SK-N-SH treated with all-trans-retinoic acid at 6 μM for 48 hours (cell line): ENCODE results near the gene LCAT.

Experiments used
- ARNTL ChIP-seq: fragments of 450-650 bp; formaldehyde crosslinking; IDR thresholded peaks from 2 replicates; pipeline ENCODE4 v1.5.0; 2020; ENCODE audit warnings: low read depth, mild to moderate bottlenecking, moderate library complexity, borderline replicate concordance
- BACH2 ChIP-seq: fragments of 250-450 bp; sonication (Bioruptor Pico); IDR thresholded peaks from 2 replicates; pipeline ENCODE4 v1.9.0; 2021; ENCODE audit warnings: mild to moderate bottlenecking, borderline replicate concordance
- GLIS3 ChIP-seq: fragments of 250-450 bp; sonication (Bioruptor Pico); IDR thresholded peaks from 2 replicates; pipeline ENCODE4 v1.5.0; 2020; ENCODE audit warnings: mild to moderate bottlenecking, moderate library complexity
- RARB ChIP-seq: fragments of 250-450 bp; sonication (Bioruptor Pico); IDR thresholded peaks from 2 replicates; pipeline ENCODE4 v1.8.0; 2021; ENCODE audit warnings: mild to moderate bottlenecking, moderate library complexity
- ZFP3 ChIP-seq: fragments of 250-450 bp; sonication (Bioruptor Pico); IDR thresholded peaks from 2 replicates; pipeline ENCODE4 v1.5.0; 2020; ENCODE audit warnings: mild to moderate bottlenecking, moderate library complexity
- ZFP30 ChIP-seq: fragments of 450-650 bp; formaldehyde crosslinking; IDR thresholded peaks from 2 replicates; pipeline ENCODE4 v1.5.0; 2022; ENCODE audit warnings: mild to moderate bottlenecking, moderate library complexity
- ZNF565 ChIP-seq: fragments of 450-650 bp; formaldehyde crosslinking; conservative IDR thresholded peaks from 2 replicates; pipeline ENCODE4 v1.5.0; 2020; ENCODE audit warnings: low read depth, mild to moderate bottlenecking, moderate library complexity
- TF ChIP-seq, protein P1 (sequence below): fragments of 250-450 bp; sonication (Bioruptor Pico); IDR thresholded peaks from 2 replicates; pipeline ENCODE4 v1.5.1; 2020; ENCODE audit warnings: low read depth, mild to moderate bottlenecking, moderate library complexity
- TF ChIP-seq, protein P2 (sequence below): fragments of 250-450 bp; sonication (Bioruptor Pico); IDR thresholded peaks from 2 replicates; pipeline ENCODE4 v1.8.0; 2020; ENCODE audit warnings: mild to moderate bottlenecking, moderate library complexity, borderline replicate concordance
- TF ChIP-seq, protein P3 (sequence below): fragments of 250-450 bp; sonication (Bioruptor Pico); IDR thresholded peaks from 2 replicates; pipeline ENCODE4 v1.5.1; 2021; ENCODE audit warnings: mild to moderate bottlenecking, moderate library complexity

DNA sequence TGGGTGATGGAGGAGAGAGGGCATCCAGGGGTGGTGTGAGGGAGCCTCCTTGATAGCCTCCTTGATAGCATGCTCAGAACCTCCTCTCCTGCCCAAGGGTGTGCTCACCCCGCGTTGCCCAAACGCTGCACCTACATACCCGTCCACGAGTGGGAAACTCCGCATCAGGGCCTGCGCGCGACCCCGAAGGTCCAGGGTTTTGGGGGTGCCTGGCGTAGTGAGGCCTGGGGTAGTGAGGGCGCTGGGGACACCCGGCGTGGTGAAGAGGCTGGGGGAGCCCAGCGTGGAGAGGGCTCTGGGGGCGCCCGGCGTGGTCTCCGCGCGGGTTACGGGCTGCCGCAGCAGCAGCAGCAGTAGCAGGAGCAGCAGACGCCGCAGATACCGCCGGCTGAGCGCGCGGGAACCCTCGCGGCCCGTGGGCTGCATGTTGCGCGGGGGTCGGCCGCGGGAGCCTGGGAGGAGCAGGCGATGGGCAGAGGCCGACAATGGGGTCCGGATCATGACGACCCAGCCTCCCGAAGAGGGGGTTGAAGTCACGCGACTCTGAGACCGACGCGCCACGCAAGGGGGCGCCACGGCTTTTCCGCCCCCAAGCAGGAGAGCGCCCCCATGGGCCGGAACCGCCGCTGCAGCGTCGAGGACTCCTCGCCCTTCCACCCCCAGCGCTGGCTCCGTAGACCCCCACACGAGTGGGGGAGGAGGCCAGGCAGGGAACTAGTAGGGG, 36.2 kb upstream of the LCAT start, which contains the start of gene DPEP3:
- TF ChIP-seq, protein P1, sequence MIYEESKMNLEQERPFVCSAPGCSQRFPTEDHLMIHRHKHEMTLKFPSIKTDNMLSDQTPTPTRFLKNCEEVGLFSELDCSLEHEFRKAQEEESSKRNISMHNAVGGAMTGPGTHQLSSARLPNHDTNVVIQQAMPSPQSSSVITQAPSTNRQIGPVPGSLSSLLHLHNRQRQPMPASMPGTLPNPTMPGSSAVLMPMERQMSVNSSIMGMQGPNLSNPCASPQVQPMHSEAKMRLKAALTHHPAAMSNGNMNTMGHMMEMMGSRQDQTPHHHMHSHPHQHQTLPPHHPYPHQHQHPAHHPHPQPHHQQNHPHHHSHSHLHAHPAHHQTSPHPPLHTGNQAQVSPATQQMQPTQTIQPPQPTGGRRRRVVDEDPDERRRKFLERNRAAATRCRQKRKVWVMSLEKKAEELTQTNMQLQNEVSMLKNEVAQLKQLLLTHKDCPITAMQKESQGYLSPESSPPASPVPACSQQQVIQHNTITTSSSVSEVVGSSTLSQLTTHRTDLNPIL: no peak
- TF ChIP-seq GLIS3 (CRISPR knock-in tag) (no peak), ZFP30 (CRISPR knock-in tag) (no peak), ZFP3 (CRISPR knock-in tag) (no peak), RARB (CRISPR knock-in tag) (no peak), ARNTL (CRISPR knock-in tag) (no peak), BACH2 (no peak), ZNF565 (CRISPR knock-in tag) (no peak)
- TF ChIP-seq, protein P2, sequence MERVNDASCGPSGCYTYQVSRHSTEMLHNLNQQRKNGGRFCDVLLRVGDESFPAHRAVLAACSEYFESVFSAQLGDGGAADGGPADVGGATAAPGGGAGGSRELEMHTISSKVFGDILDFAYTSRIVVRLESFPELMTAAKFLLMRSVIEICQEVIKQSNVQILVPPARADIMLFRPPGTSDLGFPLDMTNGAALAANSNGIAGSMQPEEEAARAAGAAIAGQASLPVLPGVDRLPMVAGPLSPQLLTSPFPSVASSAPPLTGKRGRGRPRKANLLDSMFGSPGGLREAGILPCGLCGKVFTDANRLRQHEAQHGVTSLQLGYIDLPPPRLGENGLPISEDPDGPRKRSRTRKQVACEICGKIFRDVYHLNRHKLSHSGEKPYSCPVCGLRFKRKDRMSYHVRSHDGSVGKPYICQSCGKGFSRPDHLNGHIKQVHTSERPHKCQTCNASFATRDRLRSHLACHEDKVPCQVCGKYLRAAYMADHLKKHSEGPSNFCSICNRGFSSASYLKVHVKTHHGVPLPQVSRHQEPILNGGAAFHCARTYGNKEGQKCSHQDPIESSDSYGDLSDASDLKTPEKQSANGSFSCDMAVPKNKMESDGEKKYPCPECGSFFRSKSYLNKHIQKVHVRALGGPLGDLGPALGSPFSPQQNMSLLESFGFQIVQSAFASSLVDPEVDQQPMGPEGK (CRISPR knock-in tag): no peak
- TF ChIP-seq, protein P3, sequence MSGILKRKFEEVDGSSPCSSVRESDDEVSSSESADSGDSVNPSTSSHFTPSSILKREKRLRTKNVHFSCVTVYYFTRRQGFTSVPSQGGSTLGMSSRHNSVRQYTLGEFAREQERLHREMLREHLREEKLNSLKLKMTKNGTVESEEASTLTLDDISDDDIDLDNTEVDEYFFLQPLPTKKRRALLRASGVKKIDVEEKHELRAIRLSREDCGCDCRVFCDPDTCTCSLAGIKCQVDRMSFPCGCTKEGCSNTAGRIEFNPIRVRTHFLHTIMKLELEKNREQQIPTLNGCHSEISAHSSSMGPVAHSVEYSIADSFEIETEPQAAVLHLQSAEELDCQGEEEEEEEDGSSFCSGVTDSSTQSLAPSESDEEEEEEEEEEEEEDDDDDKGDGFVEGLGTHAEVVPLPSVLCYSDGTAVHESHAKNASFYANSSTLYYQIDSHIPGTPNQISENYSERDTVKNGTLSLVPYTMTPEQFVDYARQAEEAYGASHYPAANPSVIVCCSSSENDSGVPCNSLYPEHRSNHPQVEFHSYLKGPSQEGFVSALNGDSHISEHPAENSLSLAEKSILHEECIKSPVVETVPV (CRISPR knock-in tag): no peak
